Type B pancreatic cell (in vitro differentiated cells): Measurements from ENCODE around the gene APOBEC3H. TPM values are rescaled to one million over a fixed set of nuclear protein-coding genes. Genes with fewer than 3 reads are reported as not detected.
A peak's percentile ranks its signal among the peaks of the same experiment; 100 is the strongest.
"Not testable (repeated sequence)": the region's sequence is repeated elsewhere in the genome, so short reads cannot be mapped to it uniquely, and the experiment has no call there.

Source experiments
- DNase-seq: peaks from one replicate; pipeline ENCODE4 v3.0.0; 2021; ENCODE audit warnings: mixed read lengths; ENCODE audit not compliant: unreplicated experiment; ENCODE audit errors: extremely low spot score
- H3K27ac Mint-ChIP-seq: 2 replicates; pipeline ENCODE4 v1.8.0; 2021; ENCODE audit warnings: mild to moderate bottlenecking, mixed read lengths
- H3K27me3 Mint-ChIP-seq: 2 replicates; pipeline ENCODE4 v1.8.0; 2021; ENCODE audit warnings: mixed read lengths
- H3K36me3 Mint-ChIP-seq: 2 replicates; pipeline ENCODE4 v1.8.0; 2021; ENCODE audit warnings: mixed read lengths
- H3K4me1 Mint-ChIP-seq: one replicate; pipeline ENCODE4 v1.8.0; 2021; ENCODE audit warnings: mixed read lengths; ENCODE audit not compliant: unreplicated experiment
- H3K4me3 Mint-ChIP-seq: 2 replicates; pipeline ENCODE4 v1.8.0; 2021; ENCODE audit warnings: mild to moderate bottlenecking, mixed read lengths
- H3K9me3 Mint-ChIP-seq: 2 replicates; pipeline ENCODE4 v1.8.0; 2021; ENCODE audit warnings: mixed read lengths
- total RNA-seq: library from RNA; stranded (reverse); gene quantifications from 2 replicates; pipeline ENCODE4 v1.2.1, GENCODE V29; 2021; ENCODE audit warnings: low replicate concordance
- TF ChIP-seq, protein P1 (sequence below): fragments of 200-600 bp; sonication (generic); conservative IDR thresholded peaks from 2 replicates; pipeline ENCODE4 v1.5.0; 2021; ENCODE audit warnings: antibody characterized with exemption, mild to moderate bottlenecking

APOBEC3H gene
- total RNA-seq, 1 donor from 2014 or later = 0.63 TPM

DNA sequence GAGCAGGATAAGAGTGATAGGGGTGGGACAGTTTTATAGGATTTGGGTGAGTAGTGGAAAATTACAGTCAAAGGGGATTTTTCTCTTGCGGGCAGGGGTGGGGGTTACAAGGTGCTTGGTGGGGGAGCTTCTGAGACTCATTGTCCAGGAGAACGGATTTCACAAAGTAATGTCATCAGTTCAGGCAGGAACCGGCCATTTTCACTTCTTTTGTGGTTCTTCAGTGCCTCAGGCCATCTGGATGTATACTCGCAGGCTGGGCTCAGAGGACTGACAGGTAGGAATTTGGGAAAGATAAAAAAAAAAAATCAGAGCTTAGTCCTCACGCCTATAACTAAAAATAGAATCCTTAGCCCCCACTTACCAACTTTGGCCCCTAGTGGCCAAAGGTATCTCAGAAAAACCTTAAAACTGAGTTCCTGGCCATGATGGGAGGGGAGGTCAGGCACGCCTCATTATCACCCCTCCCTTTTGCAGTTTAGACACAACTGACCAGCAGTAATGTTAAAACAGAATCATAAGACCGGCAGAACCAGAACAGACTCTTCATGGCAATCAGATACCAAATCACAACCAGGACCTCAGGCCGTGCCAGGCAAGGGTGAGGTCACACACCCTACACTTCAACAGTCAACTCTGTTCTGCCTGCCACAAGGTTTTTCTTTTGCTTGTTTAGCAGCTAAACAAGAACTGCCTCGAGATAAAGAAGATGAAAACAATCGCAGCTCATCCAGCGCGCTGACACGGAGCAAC is 28.8 kb upstream of the APOBEC3H start:
- no peaks in the 10 kb centered on the region for H3K4me1 Mint-ChIP-seq
- H3K4me3 Mint-ChIP-seq = peak overlapping the region; percentile 36
- H3K27me3 Mint-ChIP-seq = no peaks in the 10 kb centered on the region
- TF ChIP-seq, protein P1, sequence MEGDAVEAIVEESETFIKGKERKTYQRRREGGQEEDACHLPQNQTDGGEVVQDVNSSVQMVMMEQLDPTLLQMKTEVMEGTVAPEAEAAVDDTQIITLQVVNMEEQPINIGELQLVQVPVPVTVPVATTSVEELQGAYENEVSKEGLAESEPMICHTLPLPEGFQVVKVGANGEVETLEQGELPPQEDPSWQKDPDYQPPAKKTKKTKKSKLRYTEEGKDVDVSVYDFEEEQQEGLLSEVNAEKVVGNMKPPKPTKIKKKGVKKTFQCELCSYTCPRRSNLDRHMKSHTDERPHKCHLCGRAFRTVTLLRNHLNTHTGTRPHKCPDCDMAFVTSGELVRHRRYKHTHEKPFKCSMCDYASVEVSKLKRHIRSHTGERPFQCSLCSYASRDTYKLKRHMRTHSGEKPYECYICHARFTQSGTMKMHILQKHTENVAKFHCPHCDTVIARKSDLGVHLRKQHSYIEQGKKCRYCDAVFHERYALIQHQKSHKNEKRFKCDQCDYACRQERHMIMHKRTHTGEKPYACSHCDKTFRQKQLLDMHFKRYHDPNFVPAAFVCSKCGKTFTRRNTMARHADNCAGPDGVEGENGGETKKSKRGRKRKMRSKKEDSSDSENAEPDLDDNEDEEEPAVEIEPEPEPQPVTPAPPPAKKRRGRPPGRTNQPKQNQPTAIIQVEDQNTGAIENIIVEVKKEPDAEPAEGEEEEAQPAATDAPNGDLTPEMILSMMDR = peak; percentile 51
- H3K27ac Mint-ChIP-seq = no peak overlapping the region
- no peaks in the 10 kb centered on the region for H3K9me3 Mint-ChIP-seq
- no peaks in the 10 kb centered on the region for H3K36me3 Mint-ChIP-seq
- no peak for DNase-seq

DNA sequence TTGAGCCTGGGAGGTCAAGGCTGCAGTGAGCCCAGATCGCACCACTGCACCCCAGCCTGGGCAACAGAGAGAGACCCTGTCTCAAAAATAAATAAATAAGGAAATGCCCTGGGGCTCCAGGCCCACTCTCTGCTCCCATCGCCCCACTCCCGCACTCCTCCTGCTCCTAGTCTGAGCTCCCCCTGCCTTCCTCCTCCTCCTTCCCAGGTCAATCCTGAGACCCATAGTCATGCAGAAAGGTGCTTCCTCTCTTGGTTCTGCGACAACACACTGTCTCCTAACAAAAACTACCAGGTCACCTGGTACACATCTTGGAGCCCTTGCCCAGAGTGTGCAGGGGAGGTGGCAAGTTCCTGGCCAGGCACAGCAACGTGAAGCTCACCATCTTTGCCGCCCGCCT is 26.9 kb upstream of the APOBEC3H start:
- Mint-ChIP-seq H3K4me3 (no peak overlapping the region), H3K27ac (no peak overlapping the region), H3K9me3 (no peaks in the 10 kb centered on the region), H3K27me3 (no peaks in the 10 kb centered on the region), H3K4me1 (peaks cover 4% of the 10 kb centered on the region), H3K36me3 (no peaks in the 10 kb centered on the region)
- TF ChIP-seq, protein P1 = no peak
- DNase-seq = no peak

DNA sequence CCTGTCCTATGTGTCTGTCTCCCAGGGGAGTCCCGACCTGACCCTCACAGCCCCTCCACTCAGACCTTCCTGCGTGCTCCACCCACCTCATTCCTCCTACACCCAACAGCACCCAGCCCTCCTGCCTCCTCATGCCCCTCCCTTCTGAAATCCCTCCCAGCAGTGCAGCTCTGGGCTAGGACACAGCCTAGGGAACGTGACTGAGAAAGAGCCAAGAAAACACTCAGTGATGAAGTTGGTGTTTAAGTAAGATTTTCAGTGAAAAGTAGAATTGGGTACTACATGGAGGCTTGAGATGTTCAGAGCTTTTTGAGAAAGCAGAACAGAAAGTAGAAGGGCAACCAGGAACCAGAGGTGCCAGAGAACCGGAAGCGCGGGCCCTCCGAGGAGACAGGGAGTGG is 24.5 kb upstream of the APOBEC3H start:
- not testable (repeated sequence) for H3K4me1 Mint-ChIP-seq, H3K27me3 Mint-ChIP-seq, H3K4me3 Mint-ChIP-seq, DNase-seq, H3K9me3 Mint-ChIP-seq, H3K27ac Mint-ChIP-seq, H3K36me3 Mint-ChIP-seq

DNA sequence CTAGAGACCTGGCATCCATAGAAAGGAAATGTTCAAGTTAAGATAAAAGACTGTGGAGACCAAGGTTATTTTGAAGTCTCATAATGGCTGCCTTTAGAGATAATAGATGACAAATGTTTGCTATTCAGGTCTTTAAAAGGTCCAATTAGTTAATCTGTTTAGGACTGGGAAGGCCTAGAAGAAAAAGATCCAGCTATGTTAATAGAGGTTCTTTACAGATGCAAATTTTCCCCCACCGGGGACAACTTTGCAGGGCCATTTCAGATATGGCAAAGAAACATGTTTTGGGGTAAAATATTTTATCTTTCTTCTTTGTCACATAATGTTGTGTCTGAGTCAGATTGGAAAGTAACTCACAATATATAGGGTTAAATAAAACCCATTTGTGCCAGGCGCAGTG is 23.1 kb upstream of the APOBEC3H start:
- TF ChIP-seq, protein P1 = no peak
- DNase-seq = no peak
- Mint-ChIP-seq H3K36me3 (no peaks in the 10 kb centered on the region), H3K27ac (no peak overlapping the region), H3K9me3 (no peaks in the 10 kb centered on the region), H3K4me1 (peaks cover 9% of the 10 kb centered on the region), H3K27me3 (no peaks in the 10 kb centered on the region), H3K4me3 (no peak overlapping the region)

DNA sequence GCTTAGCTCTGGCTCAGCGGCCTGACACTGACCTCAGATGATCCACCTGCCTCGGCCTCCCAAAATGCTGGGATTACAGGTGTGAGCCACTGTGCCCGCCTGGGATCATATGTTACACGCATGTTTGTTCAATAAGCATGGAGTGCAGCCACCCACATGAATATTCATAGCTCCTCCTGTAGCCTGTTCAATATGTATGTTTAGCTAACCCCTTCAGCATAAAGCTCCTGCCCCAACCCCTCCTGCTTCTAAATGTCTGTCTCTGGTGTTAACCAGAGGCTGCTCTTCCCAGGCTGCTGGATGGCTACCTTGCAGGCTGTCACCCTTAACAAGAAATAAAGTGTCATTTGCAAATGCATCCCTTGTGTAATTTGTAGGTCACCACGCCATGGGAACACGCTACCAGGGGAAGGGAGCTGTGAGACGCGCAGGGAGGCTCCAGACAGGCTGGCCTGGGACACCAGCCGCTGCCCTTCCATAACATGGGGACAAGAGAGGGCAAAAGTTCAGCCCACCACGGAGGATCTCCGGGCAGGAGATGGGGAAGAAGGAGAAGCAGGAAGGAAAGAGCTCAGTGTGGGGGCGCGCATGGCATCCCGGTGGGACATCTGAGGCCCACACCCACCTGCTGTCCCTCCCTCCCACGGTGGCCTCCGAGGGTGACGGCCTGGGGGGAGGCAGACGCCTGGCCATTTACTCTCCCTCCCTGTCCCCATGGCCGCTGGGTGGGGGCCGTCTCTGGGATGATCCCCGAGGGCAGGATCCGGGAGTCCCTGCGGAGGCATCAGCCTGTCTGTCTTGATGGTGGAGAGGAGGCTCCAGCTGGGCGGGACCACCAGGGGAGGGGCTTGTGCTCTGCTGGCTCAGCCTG is 20.7 kb upstream of the APOBEC3H start:
- H3K9me3 Mint-ChIP-seq, H3K36me3 Mint-ChIP-seq, DNase-seq, H3K27me3 Mint-ChIP-seq: not testable (repeated sequence)
- Mint-ChIP-seq H3K4me1 (peaks cover 15% of the 10 kb centered on the region), H3K4me3 (peak overlapping the region; percentile 61), H3K27ac (peak overlapping the region; percentile 72)

DNA sequence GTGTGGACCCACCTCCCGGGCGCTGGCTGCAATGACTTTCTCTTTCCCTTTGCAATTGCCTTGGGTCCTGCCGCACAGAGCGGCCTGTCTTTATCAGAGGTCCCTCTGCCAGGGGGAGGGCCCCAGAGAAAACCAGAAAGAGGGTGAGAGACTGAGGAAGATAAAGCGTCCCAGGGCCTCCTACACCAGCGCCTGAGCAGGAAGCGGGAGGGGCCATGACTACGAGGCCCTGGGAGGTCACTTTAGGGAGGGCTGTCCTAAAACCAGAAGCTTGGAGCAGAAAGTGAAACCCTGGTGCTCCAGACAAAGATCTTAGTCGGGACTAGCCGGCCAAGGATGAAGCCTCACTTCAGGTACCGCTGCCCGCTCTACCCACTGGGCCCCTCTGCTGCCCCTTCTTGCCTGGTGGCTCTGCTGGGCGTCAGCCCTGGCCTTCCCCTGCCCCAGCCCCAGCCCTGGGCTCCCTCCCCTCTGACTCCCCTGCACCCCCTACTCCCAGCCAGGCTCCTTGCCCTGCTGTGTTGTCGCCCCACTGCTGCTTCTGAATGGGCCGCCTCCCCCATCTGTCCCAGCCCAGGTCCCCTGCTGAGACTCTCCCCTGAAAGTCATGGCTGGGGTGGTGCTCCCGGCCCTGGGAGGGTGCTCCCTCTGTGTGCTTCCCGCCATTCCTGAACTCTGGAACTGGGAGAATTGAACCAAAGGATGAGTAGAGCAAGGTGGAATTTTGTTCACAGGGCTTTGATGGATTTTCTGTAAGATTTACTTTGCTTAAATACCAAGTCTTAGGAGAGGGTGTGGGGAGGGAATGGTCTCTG is 19.8 kb upstream of the APOBEC3H start, which contains the start of gene APOBEC3G:
APOBEC3G (plus strand) TSS at position 250 of the 815 bp plus-strand sequence; CDS start at position 337, 87 bp downstream.
- Mint-ChIP-seq H3K4me3 (peak within 1 kb of the TSS; percentile 69), H3K4me1 (peaks cover 21% of the 10 kb centered on the region), H3K27ac (peak within 1 kb of the TSS; percentile 72)
- not testable (repeated sequence) for DNase-seq, H3K9me3 Mint-ChIP-seq, H3K36me3 Mint-ChIP-seq, H3K27me3 Mint-ChIP-seq

DNA sequence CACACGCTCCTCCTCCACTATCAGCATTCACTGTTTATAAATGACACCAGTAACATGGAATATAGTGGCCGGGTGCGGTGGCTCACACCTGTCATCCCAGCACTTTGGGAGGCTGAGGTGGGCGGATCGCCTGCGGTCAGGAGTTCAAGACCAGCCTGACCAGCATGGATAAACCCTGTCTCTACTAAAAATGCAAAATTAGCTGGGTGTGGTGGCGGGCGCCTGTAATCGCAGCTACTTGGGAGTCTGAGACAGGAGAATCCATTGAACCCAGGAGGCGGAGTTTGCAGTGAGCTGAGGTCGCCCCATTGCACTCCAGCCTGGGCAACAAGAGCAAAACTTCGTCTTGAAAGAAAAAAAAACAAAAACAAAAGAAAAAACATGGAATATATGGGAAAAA is 19.1 kb upstream of the APOBEC3H start:
- H3K36me3 Mint-ChIP-seq, DNase-seq, H3K27me3 Mint-ChIP-seq, H3K27ac Mint-ChIP-seq, H3K9me3 Mint-ChIP-seq: not testable (repeated sequence)
- Mint-ChIP-seq H3K4me3 (peak overlapping the region; percentile 52), H3K4me1 (peaks cover 21% of the 10 kb centered on the region)
